Measurements from ENCODE around the gene CDCA3.

DNA sequence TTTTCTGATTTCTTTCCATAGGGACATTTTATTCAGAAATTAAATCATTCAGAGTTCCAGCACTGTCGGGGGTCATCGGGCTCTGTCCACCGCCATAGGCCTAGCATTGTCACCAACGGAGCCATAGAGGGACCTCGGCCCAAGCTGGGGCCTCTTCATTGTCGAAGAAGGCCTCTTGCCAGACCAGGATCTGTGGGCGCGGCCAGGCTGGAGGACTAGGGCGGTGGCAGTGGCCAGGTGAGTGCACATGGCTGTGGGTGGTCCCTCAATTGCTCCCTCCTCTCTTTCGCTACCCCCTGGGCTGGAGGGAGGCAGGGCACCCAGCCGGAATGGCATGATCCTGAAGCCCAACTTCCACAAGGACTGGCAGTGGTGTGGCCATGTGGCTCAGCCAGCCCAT lies 32.6 kb upstream of the CDCA3 start:
- TF ChIP-seq, protein P1, sequence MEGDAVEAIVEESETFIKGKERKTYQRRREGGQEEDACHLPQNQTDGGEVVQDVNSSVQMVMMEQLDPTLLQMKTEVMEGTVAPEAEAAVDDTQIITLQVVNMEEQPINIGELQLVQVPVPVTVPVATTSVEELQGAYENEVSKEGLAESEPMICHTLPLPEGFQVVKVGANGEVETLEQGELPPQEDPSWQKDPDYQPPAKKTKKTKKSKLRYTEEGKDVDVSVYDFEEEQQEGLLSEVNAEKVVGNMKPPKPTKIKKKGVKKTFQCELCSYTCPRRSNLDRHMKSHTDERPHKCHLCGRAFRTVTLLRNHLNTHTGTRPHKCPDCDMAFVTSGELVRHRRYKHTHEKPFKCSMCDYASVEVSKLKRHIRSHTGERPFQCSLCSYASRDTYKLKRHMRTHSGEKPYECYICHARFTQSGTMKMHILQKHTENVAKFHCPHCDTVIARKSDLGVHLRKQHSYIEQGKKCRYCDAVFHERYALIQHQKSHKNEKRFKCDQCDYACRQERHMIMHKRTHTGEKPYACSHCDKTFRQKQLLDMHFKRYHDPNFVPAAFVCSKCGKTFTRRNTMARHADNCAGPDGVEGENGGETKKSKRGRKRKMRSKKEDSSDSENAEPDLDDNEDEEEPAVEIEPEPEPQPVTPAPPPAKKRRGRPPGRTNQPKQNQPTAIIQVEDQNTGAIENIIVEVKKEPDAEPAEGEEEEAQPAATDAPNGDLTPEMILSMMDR (IDR thresholded peaks at IDR 0.05): no peak
- no peak for TF ChIP-seq EP300 (IDR thresholded peaks at IDR 0.05)
- no peak for TF ChIP-seq POLR2AphosphoS5 (IDR thresholded peaks at IDR 0.05)

Measured in upper lobe of left lung (tissue), 4 donors.